Hematopoietic multipotent progenitor cell treated with erythropoietin and hydrocortisone succinate and interleukin-3 and kit ligand, for 8 days (in vitro differentiated cells): Measurements from ENCODE around the gene PCP4.
"Not testable (repeated sequence)": the region's sequence is repeated elsewhere in the genome, so short reads cannot be mapped to it uniquely, and the experiment has no call there.

Source experiments
- DNase-seq: peaks from one replicate; pipeline ENCODE4 v3.0.0-alpha.2; 2015

PCP4 gene

DNA sequence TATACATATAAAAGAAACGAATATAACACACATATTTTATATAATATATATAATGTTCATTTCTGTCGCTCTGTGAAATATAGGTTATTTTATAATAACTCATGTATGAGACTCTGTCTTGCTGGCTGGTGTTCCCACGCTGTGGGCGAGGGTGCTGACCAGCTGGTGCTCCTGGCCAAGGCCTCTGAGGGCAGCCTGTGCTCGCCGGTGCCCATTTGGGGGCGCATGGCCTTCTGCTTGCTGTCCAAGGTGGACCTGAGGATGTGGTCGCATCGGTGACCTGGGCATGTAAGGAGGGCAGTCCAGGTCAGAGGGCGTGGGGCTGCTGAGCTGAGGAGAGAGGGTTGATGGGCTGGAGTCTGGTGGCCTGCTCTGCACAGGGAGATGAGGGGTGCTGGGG is 1.1 kb upstream of the PCP4 start:
- DNase-seq = no peak

DNA sequence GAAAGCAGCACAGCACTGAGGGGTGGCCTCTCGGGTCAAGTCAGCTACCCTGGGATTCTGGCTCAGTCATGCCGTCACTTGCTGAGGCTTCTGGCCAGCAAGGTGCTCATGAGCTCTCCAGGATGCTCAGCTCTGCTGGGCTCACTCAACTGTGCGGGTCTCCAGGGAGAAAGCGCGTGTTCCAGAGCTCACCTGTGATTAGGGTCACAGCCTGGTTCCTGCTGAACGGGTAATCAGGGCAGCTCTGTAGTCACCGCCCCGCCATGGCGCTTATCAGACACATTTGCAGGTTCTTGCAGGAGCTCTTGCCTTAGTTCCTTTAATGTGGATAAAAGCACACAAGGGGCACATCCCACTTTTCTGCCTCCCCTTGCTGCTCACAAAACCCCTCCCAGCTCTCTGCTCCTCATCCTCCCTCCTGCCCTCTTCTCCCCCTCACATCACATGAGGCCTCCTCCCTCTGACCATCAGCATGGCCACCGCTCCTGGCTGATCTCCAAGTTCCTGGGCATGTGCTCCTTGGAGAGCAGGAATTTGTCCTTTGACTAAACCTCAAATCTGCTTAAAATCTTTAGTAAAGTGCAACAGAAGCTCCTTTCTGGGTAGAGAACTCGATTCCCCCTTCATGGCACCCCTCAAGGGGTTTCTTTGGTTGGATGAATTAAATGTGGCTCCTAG is 2.0 kb downstream of the PCP4 start:
- DNase-seq = no peak

DNA sequence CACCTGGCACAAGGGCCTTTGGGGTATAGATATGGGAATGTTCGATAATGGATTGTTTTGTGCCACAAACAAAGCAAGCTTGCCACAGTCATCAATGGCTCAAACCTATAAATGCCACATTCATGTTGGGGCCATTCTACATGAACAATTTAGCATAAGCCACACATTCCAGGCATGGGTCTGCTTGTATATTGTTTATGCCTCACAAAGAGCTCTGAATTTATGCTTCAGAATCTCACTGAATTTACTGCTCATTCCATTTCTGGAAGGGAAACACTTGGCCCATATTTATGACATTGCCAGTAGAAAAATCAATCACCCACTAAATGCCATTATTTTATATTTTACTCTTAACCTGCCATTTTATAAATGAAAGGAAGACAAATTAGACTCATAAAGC is 6.4 kb downstream of the PCP4 start:
- no peak for DNase-seq

DNA sequence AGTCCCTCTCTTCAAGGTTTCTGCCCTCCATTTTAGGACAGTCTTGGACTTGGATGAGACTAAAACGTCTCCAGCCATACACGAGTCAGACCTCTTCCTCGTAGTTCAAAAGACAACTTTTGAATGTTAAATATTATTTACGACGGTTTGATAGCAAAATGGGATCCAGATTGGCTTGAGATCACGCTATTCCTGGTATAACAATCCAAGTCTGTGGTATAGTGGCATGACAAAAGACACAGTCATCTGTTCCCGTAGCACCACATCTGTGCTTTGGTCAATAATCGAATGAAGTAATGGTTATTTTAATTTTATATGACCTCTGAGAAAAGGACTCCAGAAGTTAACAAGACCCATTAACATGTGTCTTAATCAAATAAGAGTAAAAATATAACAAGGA is 7.0 kb downstream of the PCP4 start:
- DNase-seq = no peak

DNA sequence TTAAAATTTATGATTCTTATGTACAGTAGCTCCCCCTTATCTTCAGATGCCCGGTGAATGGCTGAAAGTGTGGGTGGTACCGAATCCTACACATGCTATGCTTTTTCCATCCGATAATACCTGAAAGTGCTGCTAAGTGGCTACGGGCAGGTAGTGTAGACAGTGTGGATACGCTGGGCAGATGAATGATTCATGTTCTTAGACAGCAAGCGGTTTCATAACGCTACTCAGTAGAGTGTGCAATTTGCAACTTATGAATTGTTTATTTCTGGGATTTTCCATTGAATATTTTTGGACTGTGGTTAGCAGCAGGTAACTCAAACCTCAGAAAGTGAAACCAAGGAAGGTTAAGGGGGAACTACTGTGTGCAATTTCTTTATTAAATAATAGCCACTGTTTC is 7.5 kb downstream of the PCP4 start:
- no peak for DNase-seq

DNA sequence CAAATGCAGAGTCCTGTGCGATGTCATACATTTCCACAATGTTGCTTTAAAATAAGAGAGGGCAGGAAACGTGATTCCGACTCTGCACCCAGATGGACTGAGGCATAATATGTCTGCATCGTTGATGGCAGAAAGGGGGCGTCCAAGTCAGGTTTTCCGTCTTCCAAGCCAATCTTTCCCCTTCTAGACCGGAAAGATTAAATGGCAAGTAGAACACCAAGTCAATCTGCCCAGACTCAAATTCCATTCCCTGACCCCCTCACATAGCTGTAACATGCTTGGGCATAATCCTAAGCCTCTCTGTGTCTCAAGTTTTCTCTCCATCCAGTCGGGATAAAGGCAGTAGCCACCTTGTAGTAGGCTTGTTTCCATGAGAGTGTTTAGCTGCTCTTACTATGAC is 14.4 kb downstream of the PCP4 start:
- no peak for DNase-seq

DNA sequence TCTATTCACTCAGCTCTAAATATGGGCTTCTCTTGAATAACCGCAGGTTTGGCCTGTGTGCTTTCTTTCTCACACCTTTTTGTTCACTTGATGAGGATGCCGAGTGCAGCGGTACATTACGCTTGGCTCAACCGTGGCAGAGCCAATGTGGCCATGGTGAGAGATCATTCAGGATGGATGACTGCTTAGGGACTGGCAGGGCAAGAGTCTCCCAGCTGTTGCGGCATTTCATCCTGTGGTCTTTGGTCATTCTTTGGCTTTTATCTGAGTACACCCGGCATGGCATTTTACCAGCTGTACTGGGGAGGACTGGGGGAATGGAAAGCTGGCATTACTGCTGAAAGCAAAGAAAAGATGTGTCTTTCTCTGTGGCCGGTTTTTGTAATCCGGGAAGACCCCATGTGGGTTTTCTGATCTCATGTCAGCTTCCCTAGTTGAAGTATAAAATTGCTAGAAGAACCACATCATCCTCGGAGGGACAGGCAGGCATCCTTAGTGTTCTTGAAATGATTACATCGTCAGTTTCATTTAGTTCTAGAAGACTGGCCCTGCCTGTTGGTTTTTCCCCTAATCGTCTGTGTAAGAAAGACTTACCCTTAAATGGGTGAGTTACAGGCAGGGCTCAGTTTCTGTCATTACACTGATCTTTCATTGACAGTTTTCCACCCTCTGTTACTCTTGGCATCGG is 15.1 kb downstream of the PCP4 start:
- DNase-seq = no peak

DNA sequence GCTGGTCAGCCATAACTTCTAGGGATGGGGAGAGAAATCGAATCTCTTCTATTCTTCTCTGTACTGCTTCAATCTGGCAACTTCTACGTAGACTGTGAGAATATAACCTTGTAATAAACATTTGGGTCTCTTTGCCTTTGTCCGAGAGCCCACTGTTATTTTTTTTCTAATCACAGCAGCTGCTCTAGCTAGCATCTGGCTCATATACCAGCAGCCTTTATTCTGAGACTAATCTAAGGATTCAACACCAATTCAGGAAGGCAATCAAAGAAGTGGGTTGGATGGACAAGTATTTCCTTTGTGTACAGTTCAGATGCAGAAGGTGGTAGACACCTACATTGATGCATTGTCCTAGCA is 15.6 kb downstream of the PCP4 start:
- DNase-seq = no peak

DNA sequence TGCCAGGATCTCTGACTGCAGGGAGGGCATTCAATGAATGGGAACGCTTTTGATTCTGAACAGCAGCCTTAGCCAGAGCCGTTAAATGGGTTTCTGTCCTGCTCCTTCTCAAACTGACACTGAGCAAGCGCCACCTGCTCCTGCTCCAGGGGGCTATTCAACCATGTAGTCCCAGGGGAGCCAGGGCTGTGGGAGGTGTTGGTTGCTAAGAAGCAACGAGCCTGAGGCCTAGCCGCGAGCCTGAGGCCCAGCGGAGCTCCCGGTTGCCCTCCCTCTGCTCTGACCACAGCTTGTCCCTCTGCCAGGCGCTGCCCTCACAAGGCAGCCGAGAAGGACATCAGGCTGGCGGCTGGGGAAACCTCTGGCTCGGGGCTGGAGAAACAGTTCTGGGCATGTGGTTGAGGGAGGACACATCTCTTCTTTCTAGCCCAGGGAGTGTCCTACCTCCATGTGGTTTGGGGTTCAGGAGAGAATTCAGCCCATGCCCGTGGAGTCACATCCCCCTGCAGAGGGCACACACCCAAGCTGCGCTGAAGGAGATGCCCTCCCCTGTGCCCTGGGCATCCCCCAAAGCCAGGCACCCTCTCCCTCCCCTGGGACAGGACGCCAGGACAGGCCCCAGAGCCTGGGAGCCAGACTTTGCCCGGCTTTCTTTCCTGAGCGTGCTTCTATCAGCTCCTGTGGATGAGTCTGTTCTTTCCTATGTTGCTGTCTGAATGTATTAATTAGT is 18.0 kb downstream of the PCP4 start:
- no peak for DNase-seq

DNA sequence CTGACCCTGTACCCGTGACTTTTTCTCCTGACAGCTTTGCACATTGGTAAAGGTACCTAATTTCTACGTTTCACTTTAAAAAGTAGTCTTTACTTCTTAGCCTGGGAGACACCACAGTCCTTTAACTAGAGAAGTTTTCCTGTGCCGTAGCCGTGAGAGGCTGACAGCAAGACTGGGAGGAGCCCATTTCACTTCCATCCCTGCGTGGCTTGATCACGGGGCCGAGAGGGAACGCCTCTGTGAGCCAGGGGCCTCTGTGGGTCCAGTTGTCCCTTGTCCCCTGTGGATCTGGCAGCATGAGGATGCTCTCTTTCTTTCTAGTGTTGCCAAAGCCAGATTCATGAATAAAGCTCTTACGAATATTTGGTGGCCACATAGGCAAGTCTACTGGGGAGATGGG is 21.6 kb downstream of the PCP4 start:
- DNase-seq = no peak

DNA sequence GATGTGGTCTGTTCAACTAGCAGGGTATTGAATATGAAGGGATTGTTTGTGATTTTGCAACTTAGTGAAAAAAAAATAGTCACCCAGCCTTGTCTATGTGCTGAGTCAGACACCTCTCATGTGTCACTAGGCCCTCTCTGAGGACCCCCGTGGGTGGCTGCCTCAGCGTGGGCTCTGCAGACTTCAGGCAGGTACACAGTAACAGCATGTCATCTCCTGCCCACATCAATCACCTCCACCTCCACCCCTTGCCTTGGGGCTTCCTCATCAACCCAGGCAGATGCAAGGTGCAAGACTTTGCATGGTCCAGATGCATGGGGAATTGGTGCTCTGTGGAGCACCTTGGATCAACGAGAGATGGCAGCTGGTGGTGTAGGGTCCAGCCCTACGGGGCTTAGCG is 23.9 kb downstream of the PCP4 start:
- no peak for DNase-seq

DNA sequence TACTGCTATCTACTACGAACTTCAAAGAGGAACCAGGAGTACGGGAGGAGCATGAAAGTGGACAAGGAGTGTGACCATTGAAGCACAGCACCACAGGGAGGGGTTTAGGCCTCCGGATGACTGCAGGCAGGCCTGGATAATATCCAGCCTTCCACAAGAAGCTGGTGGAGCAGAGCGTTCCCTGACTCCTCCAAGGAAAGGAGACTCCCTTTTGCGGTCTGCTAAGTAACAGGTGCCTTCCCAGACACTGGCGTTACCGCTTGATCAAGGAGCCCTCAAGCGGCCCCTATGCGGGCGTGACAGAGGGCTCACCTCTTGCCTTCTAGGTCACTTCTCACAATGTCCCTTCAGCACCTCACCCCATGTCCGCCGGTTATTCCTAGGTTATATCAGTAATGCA is 24.6 kb downstream of the PCP4 start:
- not testable (repeated sequence) for DNase-seq

DNA sequence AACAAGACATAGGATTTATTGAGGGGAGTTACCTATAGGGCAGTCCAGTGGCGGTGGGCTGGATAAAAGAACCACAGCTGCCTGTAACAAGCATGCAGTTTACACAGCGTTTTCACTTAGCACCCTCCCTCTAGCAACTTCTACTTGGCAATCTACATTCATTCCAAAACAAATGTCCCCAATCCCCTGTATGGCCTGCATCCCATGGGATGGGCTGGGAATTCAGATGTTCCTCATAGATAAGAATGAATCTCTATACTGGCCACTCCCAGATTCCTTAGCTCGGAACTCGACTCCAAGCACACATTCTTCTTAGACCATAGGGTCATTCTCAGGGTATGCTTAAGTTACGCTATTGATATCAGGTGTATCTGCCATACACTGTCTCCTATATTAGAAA is 33.3 kb downstream of the PCP4 start:
- no peak for DNase-seq

DNA sequence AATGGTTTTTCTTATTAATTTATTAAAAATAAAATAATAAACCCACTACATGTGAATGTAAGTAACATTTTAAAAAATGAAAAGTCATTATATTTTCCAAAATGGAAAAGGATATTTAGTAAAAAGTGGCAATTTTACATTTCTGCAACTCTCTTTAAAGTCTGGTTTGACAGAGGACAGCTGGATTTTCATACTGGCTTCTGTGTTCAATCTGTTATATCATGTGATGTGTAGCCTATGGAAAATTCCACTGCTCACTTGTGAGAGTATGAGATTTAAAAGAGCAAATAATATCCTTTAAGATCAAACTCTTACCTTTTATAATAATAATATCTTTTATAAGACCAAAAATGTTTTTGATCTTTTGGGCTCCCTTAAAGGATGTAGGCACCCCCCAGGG is 33.7 kb downstream of the PCP4 start:
- no peak for DNase-seq

DNA sequence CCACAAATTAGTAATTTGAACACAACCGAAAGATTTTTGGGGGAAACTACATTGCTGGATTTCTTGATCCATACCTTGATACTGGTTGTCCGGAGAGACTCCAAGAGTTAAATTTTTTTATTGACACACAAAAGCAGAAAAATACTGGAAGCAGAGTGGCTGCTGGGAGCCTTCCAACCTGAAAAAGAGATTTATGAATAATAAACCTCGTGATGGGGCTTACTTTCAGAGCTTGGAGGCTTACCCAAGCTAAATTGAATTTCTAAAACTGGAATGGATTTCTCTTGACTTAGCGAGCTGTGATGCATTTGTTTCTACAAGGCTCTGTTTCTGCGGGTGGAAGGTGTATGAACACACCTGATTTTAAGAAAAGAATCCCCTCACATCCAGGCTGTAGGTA is 35.7 kb downstream of the PCP4 start:
- DNase-seq = no peak

DNA sequence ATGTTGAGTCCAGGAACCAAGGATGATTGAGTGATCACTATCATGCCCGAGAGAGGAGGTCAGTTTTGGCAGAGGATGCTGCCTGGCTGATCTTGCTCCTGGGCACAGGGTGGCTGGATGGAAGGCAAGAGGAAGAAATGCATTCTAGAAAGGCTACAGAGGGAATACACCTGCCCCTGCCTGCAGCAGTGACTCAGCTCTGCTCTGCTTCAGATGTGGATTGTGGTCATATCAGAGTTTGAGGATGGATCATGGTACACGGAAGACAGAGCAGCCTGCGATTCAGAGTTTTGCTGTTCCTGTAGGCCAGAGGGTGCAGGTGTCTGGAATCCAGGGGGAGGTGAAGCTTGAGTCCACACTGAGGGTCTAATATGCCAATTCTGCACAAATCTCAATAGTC is 37.2 kb downstream of the PCP4 start:
- no peak for DNase-seq

DNA sequence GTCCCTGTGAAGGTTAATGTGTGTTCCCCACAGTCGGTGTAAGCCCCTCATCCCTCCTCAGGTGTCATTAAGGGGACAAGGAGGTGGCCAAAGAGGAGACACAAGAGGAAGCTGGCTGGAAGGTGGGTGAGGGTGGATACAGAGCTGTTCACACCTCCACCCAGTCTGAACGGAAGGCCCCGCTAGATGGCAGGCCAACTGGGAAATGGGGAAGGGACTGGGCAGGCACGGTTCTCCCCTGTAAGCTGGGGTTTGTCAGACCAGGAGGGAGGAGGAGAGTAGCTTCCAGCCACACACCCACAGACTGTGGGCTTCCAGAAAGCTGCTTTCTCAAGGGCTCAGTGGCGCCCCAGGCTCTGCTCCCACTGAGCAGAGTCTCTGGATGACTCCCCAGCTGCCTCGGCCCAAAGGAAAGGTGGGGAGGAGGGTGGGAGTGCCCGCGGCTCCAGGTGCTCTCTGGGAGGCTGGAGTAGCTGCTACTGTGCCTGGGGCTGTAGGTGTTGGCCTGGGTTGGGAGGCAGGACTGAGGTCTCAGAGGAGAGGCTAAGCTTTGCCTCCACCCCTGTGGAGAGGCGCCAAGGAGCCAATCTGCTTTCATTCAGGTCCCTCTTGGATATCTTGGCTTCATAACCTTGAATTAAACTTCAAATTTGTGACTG is 41.2 kb downstream of the PCP4 start:
- DNase-seq = no peak

DNA sequence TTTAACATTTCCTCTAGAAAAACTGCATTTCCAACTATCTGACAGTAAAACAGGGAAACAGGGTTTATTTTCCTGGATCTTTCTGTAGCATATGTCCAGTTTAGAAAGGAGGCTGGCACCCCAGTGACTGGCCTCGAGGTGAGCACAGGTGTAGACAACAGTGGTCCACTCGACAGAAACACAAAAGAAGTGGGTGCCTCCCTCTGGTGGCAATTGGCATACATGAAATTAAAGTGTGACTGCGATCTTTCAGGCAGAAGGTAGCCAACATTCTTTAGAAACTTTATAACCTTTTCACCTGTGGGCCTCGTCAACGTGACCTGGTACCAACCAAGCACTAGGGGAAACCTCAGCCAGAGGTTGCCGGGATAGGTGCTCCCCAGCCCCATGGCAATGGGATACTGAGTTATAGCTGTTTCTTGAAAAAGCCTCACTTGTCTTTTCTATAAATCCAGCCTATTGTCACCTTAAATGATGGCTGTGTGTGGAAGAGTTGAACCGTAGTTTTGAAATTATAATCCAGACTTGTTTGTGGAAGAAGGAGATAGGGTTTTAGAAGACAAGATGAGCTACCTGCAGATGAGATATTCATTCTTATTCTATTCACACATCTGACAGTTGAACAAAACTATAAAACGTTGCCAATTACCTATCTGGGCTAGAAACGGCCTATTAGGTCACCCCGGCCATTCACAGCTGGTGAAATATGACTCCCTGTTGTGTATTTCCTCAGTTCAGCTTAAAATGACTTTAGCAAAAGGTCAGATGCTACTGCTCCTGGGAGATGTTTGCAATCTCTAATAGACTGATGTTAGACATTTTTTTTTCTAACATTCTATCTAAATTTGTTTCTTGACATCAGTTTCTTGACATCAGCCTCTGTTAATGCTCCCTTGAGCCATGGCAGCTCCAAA is 44.3 kb downstream of the PCP4 start:
- DNase-seq = no peak

DNA sequence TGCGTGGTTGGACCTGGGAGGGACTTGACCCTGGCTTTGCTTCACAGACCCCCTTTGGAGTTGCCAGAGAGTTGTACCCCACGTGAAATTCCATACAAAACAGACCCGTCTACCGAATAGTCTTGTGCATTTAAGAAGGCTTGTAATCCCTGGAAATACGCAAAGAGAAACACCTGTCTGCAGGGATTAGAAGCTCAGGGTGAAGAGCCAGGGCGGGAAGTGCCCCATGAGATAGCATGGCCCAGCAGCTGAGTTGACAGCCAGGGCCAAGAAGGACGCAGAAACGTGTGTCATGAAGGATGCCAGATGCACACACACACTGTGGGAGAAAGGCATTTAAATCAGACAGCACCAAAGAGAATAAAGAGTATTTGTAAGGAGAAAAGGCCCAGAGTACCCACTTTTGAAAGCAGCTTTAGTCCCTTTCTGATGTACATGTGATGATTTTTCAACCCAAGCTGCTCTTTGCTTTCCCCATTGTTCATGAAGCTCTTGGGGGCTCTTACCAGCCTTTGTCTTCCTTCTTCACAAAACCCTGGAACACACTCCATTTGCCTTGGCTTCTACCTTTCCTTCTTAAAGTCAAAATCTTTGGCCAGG is 46.6 kb downstream of the PCP4 start:
- no peak for DNase-seq

DNA sequence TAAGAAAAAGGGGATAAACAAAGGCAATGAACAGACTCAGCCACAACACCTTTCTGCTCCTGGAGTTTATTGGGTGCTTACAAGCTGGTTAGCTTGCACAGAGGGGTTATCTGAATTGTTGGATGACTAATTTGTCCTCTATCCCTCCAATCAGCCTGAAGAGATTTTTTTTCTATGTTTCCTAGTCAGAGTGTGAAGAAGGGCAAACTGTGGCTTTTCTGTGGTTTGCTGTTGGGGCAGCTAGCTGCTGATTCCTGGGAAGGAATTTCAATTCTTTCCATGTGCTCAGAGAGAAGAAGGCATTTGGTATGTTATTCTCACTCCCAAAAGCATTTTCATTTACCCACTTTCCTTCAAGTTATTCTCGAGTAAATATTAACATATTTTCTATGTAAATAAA is 48.6 kb downstream of the PCP4 start:
- no peak for DNase-seq

DNA sequence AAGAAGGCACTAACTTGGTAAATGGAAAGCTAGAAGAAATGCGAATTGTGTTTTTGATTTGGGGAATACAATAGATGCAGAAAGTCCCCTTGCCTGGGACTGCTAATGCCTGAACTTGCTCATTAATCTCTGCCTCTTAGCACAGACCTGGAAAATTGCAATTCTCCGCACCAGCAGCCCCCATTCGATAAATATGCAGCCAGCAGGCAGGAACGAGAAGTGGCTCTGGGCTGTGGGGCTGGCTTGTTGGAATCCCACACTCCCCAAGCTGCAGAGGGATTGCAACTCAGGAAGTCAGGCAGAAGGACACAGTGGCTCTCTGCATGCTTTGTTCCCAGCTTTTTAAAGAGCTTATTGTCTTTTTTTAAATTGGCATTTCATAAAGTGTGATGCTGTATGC is 51.3 kb downstream of the PCP4 start:
- no peak for DNase-seq

DNA sequence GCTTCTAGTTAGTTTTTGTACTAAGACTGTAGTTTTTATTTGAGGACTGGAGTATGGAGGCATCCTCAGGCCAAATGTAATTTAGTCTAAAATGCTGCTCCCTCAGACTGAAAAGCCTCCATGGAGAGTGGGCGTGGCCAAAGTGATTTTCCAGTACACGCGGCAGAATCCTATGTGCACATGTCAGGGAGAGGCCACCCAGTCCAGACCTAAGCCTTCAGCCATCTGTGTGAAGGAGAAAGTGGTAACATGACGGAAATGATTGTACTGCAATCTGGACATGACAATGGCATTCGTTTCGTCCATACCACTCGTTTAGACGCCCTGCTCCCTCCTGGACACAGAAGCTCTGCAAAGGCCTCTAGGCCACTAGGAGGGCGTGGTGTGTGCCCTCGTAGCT is 56.2 kb downstream of the PCP4 start:
- DNase-seq = no peak
